Natural killer cell treated with Interleukin-12 subunit alpha and Interleukin-12 subunit beta and Interleukin-15 and Interleukin-18, amount 100 ng/mL, for 72 hours (primary cell): ENCODE results near the gene NOL7. TPM values are rescaled to one million over a fixed set of nuclear protein-coding genes. Genes with fewer than 3 reads are reported as not detected.

Source experiments
- ATAC-seq, 2 donors: fragments of 150-1000 bp; cut with Tn5 transposase in 1 of 2; sonication (Bioruptor Pico), chemical (Tn5 transposase) in 1 of 2; 2 replicates each; pipeline ENCODE4 v1.10.0; 2021
- DNase-seq: peaks from one replicate; pipeline ENCODE4 v3.0.0; 2022; ENCODE audit warnings: low spot score
- H3K27ac Mint-ChIP-seq, 2 donors: 1 replicate in 1 of 2; 2 replicates in 1 of 2; pipeline ENCODE4 v1.8.0; 2022; ENCODE audit warnings: mixed read lengths in 2 of 2, mild to moderate bottlenecking in 1 of 2, moderate library complexity in 1 of 2
- H3K27me3 Mint-ChIP-seq, 2 donors: 1 replicate in 1 of 2; 2 replicates in 1 of 2; pipeline ENCODE4 v1.8.0; 2022; ENCODE audit warnings: mixed read lengths in 2 of 2
- H3K36me3 Mint-ChIP-seq: one replicate; pipeline ENCODE4 v1.8.0; 2022; ENCODE audit warnings: mixed read lengths
- H3K4me1 Mint-ChIP-seq, 2 donors: 1 replicate in 1 of 2; 2 replicates in 1 of 2; pipeline ENCODE4 v1.8.0; 2022; ENCODE audit warnings: low read depth in 2 of 2, mixed read lengths in 2 of 2, mild to moderate bottlenecking in 1 of 2
- H3K4me3 Mint-ChIP-seq: one replicate; pipeline ENCODE4 v1.8.0; 2022; ENCODE audit warnings: mixed read lengths
- H3K9me3 Mint-ChIP-seq: 2 replicates; pipeline ENCODE4 v1.8.0; 2022; ENCODE audit warnings: mixed read lengths
- total RNA-seq, 2 donors: library from RNA; stranded (reverse); gene quantifications; one replicate each; pipeline ENCODE4 v1.2.3, GENCODE V29; 2022

Gene NOL7
- 100 to 1,000 TPM in 1 of 2 donors, 10 to 100 TPM in 1; 62.6 to 102 TPM for total RNA-seq

- H3K4me1 Mint-ChIP-seq: peaks cover 28 to 44% of the 10 kb centered on the region in 2 donors
- peak within 1 kb of the TSS; percentile 98 for H3K4me3 Mint-ChIP-seq
- H3K27ac Mint-ChIP-seq: peak within 1 kb of the TSS; percentile 90 to 96
- DNase-seq: peak; percentile 98
- peak; percentile 98 to 99 for ATAC-seq
- H3K9me3 Mint-ChIP-seq: no peaks in the 10 kb centered on the region
- peaks cover 23% of the 10 kb centered on the region for H3K36me3 Mint-ChIP-seq
- H3K27me3 Mint-ChIP-seq: no peaks in the 10 kb centered on the region
Observed at GRCh38 chr6:13614926-13615791, at the start of gene NOL7. Gene NOL7 (plus strand): TSS chr6:13615335. CDS start chr6:13615359, 24 bp downstream.

DNA sequence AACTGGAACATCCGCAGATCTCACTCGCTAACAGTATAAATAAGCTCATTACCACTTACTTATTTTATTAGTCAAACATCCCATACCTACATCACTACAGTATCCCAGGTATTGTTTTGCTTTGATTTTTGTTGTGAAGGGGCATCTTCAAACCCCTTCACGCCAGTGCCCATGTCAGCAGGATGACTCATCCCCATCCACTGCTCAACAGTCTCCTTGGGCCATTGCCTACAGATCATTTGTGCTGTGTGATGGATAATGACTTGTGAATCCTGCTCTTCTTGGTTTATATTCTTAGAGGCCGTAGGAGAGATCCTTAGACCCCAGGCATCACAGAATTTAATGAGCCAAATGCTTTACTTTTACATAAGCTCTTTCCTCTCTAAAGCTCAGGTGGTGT lies 49.2 kb upstream of the NOL7 start:
- no peak for DNase-seq
- H3K36me3 Mint-ChIP-seq: no peaks in the 10 kb centered on the region
- ATAC-seq: no peak
- H3K4me3 Mint-ChIP-seq: no peak overlapping the region
- H3K9me3 Mint-ChIP-seq: no peaks in the 10 kb centered on the region
- H3K27me3 Mint-ChIP-seq: peaks cover 10 to 17% of the 10 kb centered on the region in 2 donors
- H3K4me1 Mint-ChIP-seq: no peaks in the 10 kb centered on the region
- no peak overlapping the region for H3K27ac Mint-ChIP-seq

- H3K27me3 Mint-ChIP-seq: peaks cover 10 to 17% of the 10 kb centered on the region in 2 donors
- no peaks in the 10 kb centered on the region for H3K36me3 Mint-ChIP-seq
- no peak for DNase-seq
- no peak overlapping the region for H3K27ac Mint-ChIP-seq
- H3K4me1 Mint-ChIP-seq: no peaks in the 10 kb centered on the region
- ATAC-seq: no peak
- H3K9me3 Mint-ChIP-seq: no peaks in the 10 kb centered on the region
- no peak overlapping the region for H3K4me3 Mint-ChIP-seq
Observed at GRCh38 chr6:13566500-13566899, 48.6 kb upstream of the NOL7 start.

DNA sequence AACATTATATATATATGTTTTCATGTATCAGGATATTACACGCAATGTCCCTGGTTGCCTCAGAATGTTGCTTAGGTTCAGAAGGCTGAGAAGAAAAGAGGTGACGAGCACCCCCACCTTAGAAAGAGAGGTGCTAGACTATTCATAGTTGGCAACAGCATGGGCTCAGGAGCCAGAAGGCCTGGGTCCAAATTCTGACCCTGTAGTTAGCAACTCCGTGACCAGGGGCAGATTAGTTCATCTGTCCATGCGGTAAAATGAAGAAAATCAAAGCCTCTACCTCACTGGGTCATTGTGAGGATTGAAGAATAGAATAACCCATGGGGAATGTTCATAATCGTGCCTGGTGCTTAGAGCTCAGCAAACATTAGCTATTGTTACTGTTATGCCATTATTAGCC lies 46.2 kb upstream of the NOL7 start:
- H3K36me3 Mint-ChIP-seq: no peaks in the 10 kb centered on the region
- DNase-seq (no peak), ATAC-seq (no peak)
- no peak overlapping the region for H3K27ac Mint-ChIP-seq
- H3K4me1 Mint-ChIP-seq: peaks cover 0 to 6% of the 10 kb centered on the region in 2 donors
- no peak overlapping the region for H3K4me3 Mint-ChIP-seq
- peaks cover 5 to 12% of the 10 kb centered on the region in 2 donors for H3K27me3 Mint-ChIP-seq
- H3K9me3 Mint-ChIP-seq: no peaks in the 10 kb centered on the region

DNA sequence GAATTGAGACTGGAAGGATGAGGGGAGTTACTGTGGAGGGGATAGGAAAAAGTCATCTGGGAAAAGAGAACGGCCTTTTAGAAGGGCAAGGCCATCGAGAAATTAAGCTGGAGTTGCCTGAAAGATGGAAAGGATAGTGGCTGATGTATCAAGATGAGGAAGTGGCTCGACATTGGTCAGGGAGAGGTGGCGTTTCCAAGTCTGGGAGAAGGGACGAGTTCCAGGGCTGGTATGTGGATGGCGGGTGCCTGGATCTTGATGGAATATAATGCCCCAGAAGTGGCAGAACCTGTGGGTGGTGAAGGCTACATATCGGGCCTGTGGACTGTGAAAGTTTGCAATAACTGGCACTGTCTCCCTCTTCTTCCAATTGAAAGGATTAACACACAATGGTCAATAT lies 42.9 kb upstream of the NOL7 start:
- DNase-seq: no peak
- peaks cover 5 to 7% of the 10 kb centered on the region in 2 donors for H3K27me3 Mint-ChIP-seq
- H3K4me3 Mint-ChIP-seq: peak overlapping the region; percentile 94
- no peak for ATAC-seq
- peaks cover 13 to 17% of the 10 kb centered on the region in 2 donors for H3K4me1 Mint-ChIP-seq
- H3K9me3 Mint-ChIP-seq: no peaks in the 10 kb centered on the region
- H3K36me3 Mint-ChIP-seq: no peaks in the 10 kb centered on the region
- peak overlapping the region; percentile 92 to 94 for H3K27ac Mint-ChIP-seq

GRCh38 chr6:13572951-13573654 lies 42.0 kb upstream of the NOL7 start:
- H3K4me3 Mint-ChIP-seq: peak overlapping the region; percentile 94
- ATAC-seq (no peak), DNase-seq (no peak)
- no peaks in the 10 kb centered on the region for H3K9me3 Mint-ChIP-seq
- peaks cover 13 to 17% of the 10 kb centered on the region in 2 donors for H3K4me1 Mint-ChIP-seq
- no peaks in the 10 kb centered on the region for H3K36me3 Mint-ChIP-seq
- peak overlapping the region; percentile 92 to 94 for H3K27ac Mint-ChIP-seq
- H3K27me3 Mint-ChIP-seq: peaks cover 2 to 7% of the 10 kb centered on the region in 2 donors

GRCh38 chr6:13573669-13574110 lies 41.4 kb upstream of the NOL7 start:
- peak overlapping the region; percentile 92 to 94 for H3K27ac Mint-ChIP-seq
- H3K9me3 Mint-ChIP-seq: no peaks in the 10 kb centered on the region
- ATAC-seq (no peak), DNase-seq (no peak)
- peak overlapping the region; percentile 94 for H3K4me3 Mint-ChIP-seq
- no peaks in the 10 kb centered on the region for H3K36me3 Mint-ChIP-seq
- peaks cover 13 to 17% of the 10 kb centered on the region in 2 donors for H3K4me1 Mint-ChIP-seq
- H3K27me3 Mint-ChIP-seq: peaks cover 2 to 3% of the 10 kb centered on the region in 2 donors

GRCh38 chr6:13574149-13574570 lies 41.0 kb upstream of the NOL7 start:
- H3K9me3 Mint-ChIP-seq: no peaks in the 10 kb centered on the region
- DNase-seq (peak; percentile 96), ATAC-seq (peak; percentile 94)
- H3K27ac Mint-ChIP-seq: peak overlapping the region; percentile 92 to 94
- H3K27me3 Mint-ChIP-seq: no peaks in the 10 kb centered on the region
- peak overlapping the region; percentile 94 for H3K4me3 Mint-ChIP-seq
- H3K36me3 Mint-ChIP-seq: no peaks in the 10 kb centered on the region
- H3K4me1 Mint-ChIP-seq: peaks cover 13 to 17% of the 10 kb centered on the region in 2 donors

DNA sequence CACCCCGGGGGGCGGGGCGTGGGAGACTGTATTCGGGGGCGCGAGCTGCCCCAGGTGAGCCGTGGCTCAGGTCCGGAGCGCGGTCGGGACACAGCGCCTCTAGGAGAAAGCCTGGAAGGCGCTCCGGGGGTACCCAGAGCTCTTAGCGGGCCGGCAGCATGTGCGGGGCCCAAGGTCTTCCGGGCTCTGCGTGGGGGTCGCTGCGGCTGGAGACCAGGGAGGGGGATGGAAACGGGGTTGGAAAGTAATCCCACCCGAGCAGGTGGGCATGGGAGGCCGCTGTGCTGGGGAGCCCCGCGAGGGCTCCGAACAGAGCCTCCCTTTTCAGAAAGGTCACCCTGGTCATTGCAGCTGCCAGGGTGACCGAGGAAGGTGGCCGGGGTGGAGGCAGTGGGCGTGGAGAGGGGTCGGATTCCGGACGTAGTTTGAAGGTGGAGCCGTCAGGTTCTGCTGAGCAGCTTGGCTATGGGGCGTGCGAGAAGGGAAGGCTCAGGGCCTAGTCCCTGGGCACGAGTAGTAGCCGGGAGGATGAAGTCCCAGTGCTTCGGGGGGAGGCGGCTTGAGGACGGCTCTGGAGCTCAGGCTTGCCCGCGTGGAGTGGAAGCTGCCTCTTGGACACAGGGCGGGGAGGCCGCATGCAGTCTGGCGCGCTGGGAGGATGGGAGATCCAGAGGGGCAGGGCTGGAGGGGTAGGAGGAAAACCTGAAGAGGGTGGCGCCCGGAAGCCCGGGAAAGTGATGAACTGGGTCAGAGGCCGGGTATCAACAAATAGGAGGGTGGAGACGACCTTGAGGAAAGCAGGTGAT lies 40.4 kb upstream of the NOL7 start, which contains the start of gene SIRT5:
TSS of gene SIRT5 (plus strand) at position 31 of the 806 bp plus-strand sequence. CDS start 9,510 bp downstream, outside the sequence.
- H3K27me3 Mint-ChIP-seq: no peaks in the 10 kb centered on the region
- peaks cover 13 to 17% of the 10 kb centered on the region in 2 donors for H3K4me1 Mint-ChIP-seq
- H3K9me3 Mint-ChIP-seq: no peaks in the 10 kb centered on the region

DNA sequence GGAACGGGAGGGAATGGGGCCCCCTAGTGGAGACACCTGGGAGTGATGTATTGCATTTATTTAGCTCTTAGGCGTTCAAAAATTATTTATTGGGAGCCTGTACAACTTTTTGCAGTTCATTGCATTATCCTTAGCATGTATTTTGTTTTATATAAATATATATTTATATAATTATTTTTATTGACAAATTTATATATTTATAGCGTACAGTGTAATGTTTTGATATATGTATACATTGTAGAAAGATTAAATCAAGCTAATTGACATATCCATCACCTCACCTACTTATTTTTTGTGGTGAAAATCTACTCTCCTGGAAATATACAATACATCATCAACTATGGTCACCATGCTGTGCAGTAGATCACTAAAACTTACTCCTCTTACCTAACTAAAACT lies 39.8 kb upstream of the NOL7 start:
- no peak for DNase-seq
- Mint-ChIP-seq H3K27me3 (no peaks in the 10 kb centered on the region), H3K9me3 (no peaks in the 10 kb centered on the region), H3K27ac (peak overlapping the region; percentile 92 to 94), H3K36me3 (no peaks in the 10 kb centered on the region), H3K4me1 (peaks cover 13 to 17% of the 10 kb centered on the region in 2 donors), H3K4me3 (peak overlapping the region; percentile 94)
- no peak for ATAC-seq

More for the DNA sequence above, 40.4 kb upstream of the NOL7 start, which contains the start of gene SIRT5:
- Mint-ChIP-seq H3K36me3 (no peaks in the 10 kb centered on the region), H3K27ac (peak within 1 kb of the TSS; percentile 92 to 94), H3K4me3 (peak within 1 kb of the TSS; percentile 94)
- DNase-seq: peak; percentile 82
- ATAC-seq: peak; percentile 80 to 86

DNA sequence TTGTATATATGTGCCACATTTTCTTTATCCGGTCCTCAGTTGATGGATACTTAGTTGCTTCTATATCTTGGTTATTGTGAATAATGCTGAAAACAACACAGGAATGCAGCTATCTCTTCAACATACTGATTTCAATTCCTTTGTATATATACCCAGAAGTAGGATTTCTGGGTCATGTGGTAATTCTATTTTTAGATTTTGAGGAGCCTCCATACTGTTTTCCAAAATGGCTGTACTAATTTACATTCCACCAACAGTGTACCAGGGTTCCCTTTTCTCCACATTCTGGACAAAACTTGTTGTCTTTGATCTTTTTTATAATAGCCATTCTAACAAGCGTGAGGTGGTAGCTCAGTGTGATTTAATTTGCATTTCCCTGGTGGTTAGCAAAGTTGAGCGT lies 39.1 kb upstream of the NOL7 start:
- H3K27me3 Mint-ChIP-seq: no peaks in the 10 kb centered on the region

DNA sequence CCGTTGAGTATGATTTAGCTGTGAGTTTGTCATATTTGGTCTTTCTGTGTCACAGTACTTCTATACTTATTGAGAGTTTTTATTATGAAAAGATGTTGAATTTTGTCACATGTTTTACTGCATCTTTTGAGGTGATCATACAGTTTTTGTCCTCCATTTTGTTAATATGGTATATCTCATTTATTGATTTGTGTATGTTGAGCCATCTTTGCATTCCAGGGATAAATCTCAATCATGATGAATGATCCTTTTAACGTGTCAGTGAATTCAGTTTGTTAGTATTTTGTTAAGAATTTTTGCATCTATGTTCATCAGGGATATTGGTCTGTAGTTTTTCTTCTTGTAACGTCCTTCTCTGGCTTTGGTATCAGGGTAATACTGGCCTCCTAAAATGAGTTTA lies 37.2 kb upstream of the NOL7 start:
- peak overlapping the region in 1 of 2 donors; percentile 30 for H3K27ac Mint-ChIP-seq
- peaks cover 16 to 24% of the 10 kb centered on the region in 2 donors for H3K4me1 Mint-ChIP-seq
- H3K9me3 Mint-ChIP-seq: no peaks in the 10 kb centered on the region
- H3K36me3 Mint-ChIP-seq: no peaks in the 10 kb centered on the region
- no peak overlapping the region for H3K4me3 Mint-ChIP-seq
- no peak for DNase-seq
- ATAC-seq: no peak
- no peaks in the 10 kb centered on the region for H3K27me3 Mint-ChIP-seq

More for the DNA sequence above, 39.1 kb upstream of the NOL7 start:
- no peak for ATAC-seq
- no peak for DNase-seq
- peaks cover 13 to 17% of the 10 kb centered on the region in 2 donors for H3K4me1 Mint-ChIP-seq
- no peaks in the 10 kb centered on the region for H3K36me3 Mint-ChIP-seq
- H3K9me3 Mint-ChIP-seq: no peaks in the 10 kb centered on the region
- peak overlapping the region; percentile 92 to 94 for H3K27ac Mint-ChIP-seq
- peak overlapping the region; percentile 36 for H3K4me3 Mint-ChIP-seq

DNA sequence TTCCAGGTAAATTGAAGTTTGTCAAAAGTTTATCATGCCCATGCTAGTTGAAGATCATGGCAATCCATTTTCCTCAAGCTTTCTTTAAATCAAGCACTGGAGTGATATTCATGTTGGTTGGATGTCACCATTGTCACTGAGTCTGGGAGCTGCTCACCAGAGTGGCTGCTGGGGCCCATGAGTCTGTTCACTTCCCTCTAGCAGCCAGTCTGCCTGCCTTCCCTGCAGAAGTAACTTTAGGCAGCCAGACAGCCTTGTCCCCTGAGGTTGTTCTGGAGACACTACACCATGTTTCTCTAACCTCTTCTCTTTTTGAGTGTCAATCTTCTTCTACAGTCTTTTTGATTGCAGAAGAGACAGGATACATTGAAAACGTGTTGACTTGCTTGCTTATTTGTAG lies 35.2 kb upstream of the NOL7 start:
- Mint-ChIP-seq H3K9me3 (no peaks in the 10 kb centered on the region), H3K27ac (no peak overlapping the region), H3K4me3 (no peak overlapping the region), H3K36me3 (no peaks in the 10 kb centered on the region), H3K4me1 (peaks cover 14 to 20% of the 10 kb centered on the region in 2 donors), H3K27me3 (no peaks in the 10 kb centered on the region)
- ATAC-seq (no peak), DNase-seq (no peak)
